AG04450 (cell line): ENCODE data around the gene PPP1R36. TPM values are rescaled to one million over a fixed set of nuclear protein-coding genes. Genes with fewer than 3 reads are reported as not detected.
A peak's percentile ranks its signal among the peaks of the same experiment; 100 is the strongest.
"Not testable (repeated sequence)": the region's sequence is repeated elsewhere in the genome, so short reads cannot be mapped to it uniquely, and the experiment has no call there.

Experiments used
- CTCF ChIA-PET: fragments of 300-600, 350-600 bp; formaldehyde crosslinking; extraction: SDS; loops from one replicate; lab custom pipeline; 2022; ENCODE audit warnings: antibody characterized with exemption, inconsistent platforms; lab: Charles Lee
- POLR2A ChIA-PET: fragments of 350-600 bp; formaldehyde crosslinking; extraction: SDS; loops from one replicate; lab custom pipeline; 2021; ENCODE audit warnings: antibody characterized with exemption, inconsistent platforms; lab: Yijun Ruan, JAX
- DNase-seq: peaks from one replicate; pipeline ENCODE4 v3.0.0-alpha.2; 2011; ENCODE audit warnings: low read depth, low spot score
- H3K27ac ChIP-seq: one replicate; pipeline ENCODE4 v1.5.1; 2012; ENCODE audit warnings: low read depth, low read length, control low read depth
- H3K27me3 ChIP-seq: one replicate; pipeline ENCODE4 v1.6.0; 2012; ENCODE audit warnings: low read length; ENCODE audit not compliant: control insufficient read depth, insufficient read depth
- H3K4me3 ChIP-seq: 2 replicates; pipeline ENCODE4 v1.5.1; 2011; ENCODE audit warnings: mild to moderate bottlenecking, low read depth, low read length, control low read depth
- H3K9me3 ChIP-seq: 2 replicates; pipeline ENCODE4 v1.5.1; 2012; ENCODE audit warnings: low read length; ENCODE audit not compliant: control insufficient read depth, insufficient read depth
- CTCF ChIP-seq: IDR thresholded peaks from 2 replicates; pipeline ENCODE4 v1.5.1; 2011; ENCODE audit warnings: low read depth, low read length, control low read depth, inconsistent platforms
- polyA plus RNA-seq: library from polyadenylated mRNA; depleted of rRNA; stranded (reverse); fragments of >200 nt; gene quantifications from 2 replicates; pipeline ENCODE4 v1.2.3, GENCODE V29; 2011

The PPP1R36 gene
- polyA plus RNA-seq, 1 experiment: 0.38 TPM

GRCh38 chr14:64630778-64631177, 81.0 kb downstream of the PPP1R36 start:
- POLR2A ChIA-PET: interaction anchor here (0.6 to 0.7 kb wide), 2 partner anchors 183 to 243 kb away, joined by 3 to 4 read pairs; partner anchors contain the start of gene MTHFD1
- no peak overlapping the region for H3K4me3 ChIP-seq
- H3K9me3 ChIP-seq: peaks cover 7% of the 10 kb centered on the region; the same call in 1 of the 2 replicates
- no peak for DNase-seq
- no peak overlapping the region for H3K27ac ChIP-seq
- CTCF ChIA-PET: interaction anchor here (0.9 kb wide), 1 partner anchor 90 kb away, joined by 5 read pairs; the partner anchor contains the start of gene HSPA2
- TF ChIP-seq CTCF: no peak
- H3K27me3 ChIP-seq: no peaks in the 10 kb centered on the region

- not testable (repeated sequence) for H3K27me3 ChIP-seq, H3K9me3 ChIP-seq, H3K27ac ChIP-seq, H3K4me3 ChIP-seq, DNase-seq
- CTCF ChIA-PET: interaction anchor here (0.9 kb wide), 1 partner anchor 91 kb away, joined by 5 read pairs; the partner anchor contains the start of gene HSPA2
- POLR2A ChIA-PET: interaction anchor here (0.7 to 1.7 kb wide), 2 partner anchors 91 to 184 kb away, joined by 3 to 5 read pairs; partner anchors contain the start of gene HSPA2
These were observed 81.5 kb downstream of the PPP1R36 start for GRCh38 chr14:64631222-64631621.

GRCh38 chr14:64632056-64632455, 82.3 kb downstream of the PPP1R36 start:
- POLR2A ChIA-PET: interaction anchor here (1.7 kb wide), 1 partner anchor 92 kb away, joined by 5 read pairs; the partner anchor contains the start of gene HSPA2
- no peak overlapping the region for H3K4me3 ChIP-seq
- TF ChIP-seq CTCF: no peak
- no peak for DNase-seq
- H3K27ac ChIP-seq: no peak overlapping the region
- H3K9me3 ChIP-seq: peaks cover 7% of the 10 kb centered on the region; the same call in 1 of the 2 replicates
- CTCF ChIA-PET: no interaction called here
- H3K27me3 ChIP-seq: no peaks in the 10 kb centered on the region

- TF ChIP-seq CTCF: no peak
- DNase-seq: no peak
- ChIA-PET CTCF (no interaction called here), POLR2A (no interaction called here)
- no peak overlapping the region for H3K4me3 ChIP-seq
- peaks cover 7% of the 10 kb centered on the region; the same call in 1 of the 2 replicates for H3K9me3 ChIP-seq
- H3K27me3 ChIP-seq: no peaks in the 10 kb centered on the region
- H3K27ac ChIP-seq: no peak overlapping the region
These were observed 84.8 kb downstream of the PPP1R36 start for GRCh38 chr14:64634558-64634957.

- POLR2A ChIA-PET: interaction anchor here (1.0 to 3.7 kb wide), 3 partner anchors 59 to 96 kb away, joined by 3 to 22 read pairs (median 5); partner anchors contain the start of gene HSPA2
- H3K9me3 ChIP-seq: peaks cover 7% of the 10 kb centered on the region; the same call in 1 of the 2 replicates
- CTCF ChIA-PET: interaction anchor here (0.6 to 3.5 kb wide), 48 partner anchors 8 to 320 kb away, joined by 3 to 73 read pairs (median 4); partner anchors contain the start of genes CHURC1 and HSPA2
- no peak for DNase-seq
- peak; percentile 84 for TF ChIP-seq CTCF
- H3K4me3 ChIP-seq: no peak overlapping the region
- H3K27ac ChIP-seq: peak overlapping the region; percentile 11
- H3K27me3 ChIP-seq: no peaks in the 10 kb centered on the region
These were observed 86.6 kb downstream of the PPP1R36 start for GRCh38 chr14:64636208-64636979.
